BLaER1 treated with 17β-estradiol and CSF1 and Interleukin-3, amounts not matched to agents 10 nM and 100 nM (cell line): ENCODE data around the gene ZNF787.
"Not testable (repeated sequence)": the region's sequence is repeated elsewhere in the genome, so short reads cannot be mapped to it uniquely, and the experiment has no call there.

Source experiments
- H3K27ac ChIP-seq, 11 experiments: shearing (Covaris generic); formaldehyde crosslinking; 2 replicates each; pipeline ENCODE4 v1.8.1; 2022
- H3K27me3 ChIP-seq, 11 experiments: shearing (Covaris generic); formaldehyde crosslinking; 2 replicates each; pipeline ENCODE4 v1.8.1; 2022
- H3K36me3 ChIP-seq, 11 experiments: shearing (Covaris generic); formaldehyde crosslinking; 2 replicates each; pipeline ENCODE4 v1.8.1; 2022
- H3K4me1 ChIP-seq, 10 experiments: shearing (Covaris generic); formaldehyde crosslinking; 2 replicates each; pipeline ENCODE4 v1.8.1; 2022
- H3K4me2 ChIP-seq, 11 experiments: shearing (Covaris generic); formaldehyde crosslinking; 2 replicates each; pipeline ENCODE4 v1.8.1; 2022
- H3K4me3 ChIP-seq, 10 experiments: shearing (Covaris generic); formaldehyde crosslinking; 2 replicates each; pipeline ENCODE4 v1.8.1; 2022
- H3K9ac ChIP-seq, 11 experiments: shearing (Covaris generic); formaldehyde crosslinking; 2 replicates each; pipeline ENCODE4 v1.8.1; 2022
- H3K9me3 ChIP-seq, 11 experiments: shearing (Covaris generic); formaldehyde crosslinking; replicated peaks in 1 of 11; 2 replicates each; pipeline ENCODE4 v1.8.1; 2022
- H4K20me1 ChIP-seq, 11 experiments: shearing (Covaris generic); formaldehyde crosslinking; 2 replicates each; pipeline ENCODE4 v1.8.1; 2022
- Cebpa-rat ChIP-seq, 11 experiments: shearing (Covaris generic); IDR thresholded peaks; 2 replicates each; pipeline ENCODE4 v1.8.1; 2022

ZNF787 gene

DNA sequence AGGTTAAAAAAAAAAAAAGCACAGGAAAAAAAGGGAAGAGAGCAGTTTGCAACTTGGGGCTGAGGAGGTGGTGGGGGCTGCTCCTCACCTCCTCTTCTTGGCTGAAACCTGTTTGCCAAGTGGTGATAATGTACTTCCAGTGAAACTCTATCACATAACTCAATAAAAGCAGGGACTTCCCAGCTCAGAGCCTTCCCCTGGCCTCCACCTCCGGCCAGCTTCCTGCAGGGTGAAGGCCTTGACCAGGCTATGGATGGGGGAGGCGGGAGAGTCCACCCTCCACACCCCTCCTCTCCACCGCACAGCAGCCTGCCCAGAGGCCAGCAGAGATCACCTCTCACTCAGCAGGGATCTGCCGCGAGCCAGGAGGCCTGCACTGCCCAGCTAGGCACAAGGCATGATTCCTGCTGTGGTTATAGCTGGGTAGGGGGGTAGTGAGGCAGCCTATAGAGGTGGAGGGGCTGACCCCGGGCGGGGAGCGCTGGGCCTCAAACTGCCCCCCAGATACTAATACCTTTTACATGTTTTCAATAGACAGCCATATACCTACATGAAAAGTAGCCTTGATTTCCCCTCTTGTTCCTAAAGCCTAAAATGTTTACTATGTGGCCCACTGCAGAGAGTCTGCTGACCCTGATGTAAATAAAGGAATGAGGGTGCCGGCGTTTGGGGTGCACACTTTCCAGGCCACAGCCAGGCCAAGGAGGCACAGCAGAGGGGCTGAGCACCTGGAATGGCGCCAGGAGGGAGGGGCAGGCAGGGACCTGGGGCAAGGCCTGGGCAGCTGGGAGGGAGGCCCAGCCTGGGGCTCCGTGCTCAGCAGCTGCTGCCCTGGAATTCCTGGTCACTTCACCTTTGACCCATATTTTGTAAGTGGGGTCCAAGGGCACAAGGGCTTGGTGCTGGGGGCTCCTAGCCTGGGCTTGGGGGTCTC, 10.3 kb downstream of the ZNF787 start:
- Histone ChIP-seq H4K20me1 (peaks cover 76 to 100% (median 98%) of the 10 kb centered on the region in 11 experiments), H3K4me1 (peaks cover 99 to 100% (median 100%) of the 10 kb centered on the region in 10 experiments), H3K27me3 (no peaks in the 10 kb centered on the region), H3K9me3 (no peaks in the 10 kb centered on the region), H3K36me3 (peaks cover 0 to 33% (median 16%) of the 10 kb centered on the region in 11 experiments; a peak in 14 of 22 replicates), H3K27ac (peak overlapping the region in 9 of 11 experiments; percentile 49 to 82 (median 76); a peak in 19 of 22 replicates), H3K4me2 (peak overlapping the region; percentile 92 to 100 (median 98)), H3K4me3 (peak overlapping the region in 9 of 10 experiments; percentile 1 to 58 (median 48); a peak in 16 of 20 replicates), H3K9ac (peak overlapping the region in 10 of 11 experiments; percentile 32 to 81 (median 72); a peak in 18 of 22 replicates)
- TF ChIP-seq Cebpa-rat (IDR thresholded peaks at IDR 0.05) = no peak

DNA sequence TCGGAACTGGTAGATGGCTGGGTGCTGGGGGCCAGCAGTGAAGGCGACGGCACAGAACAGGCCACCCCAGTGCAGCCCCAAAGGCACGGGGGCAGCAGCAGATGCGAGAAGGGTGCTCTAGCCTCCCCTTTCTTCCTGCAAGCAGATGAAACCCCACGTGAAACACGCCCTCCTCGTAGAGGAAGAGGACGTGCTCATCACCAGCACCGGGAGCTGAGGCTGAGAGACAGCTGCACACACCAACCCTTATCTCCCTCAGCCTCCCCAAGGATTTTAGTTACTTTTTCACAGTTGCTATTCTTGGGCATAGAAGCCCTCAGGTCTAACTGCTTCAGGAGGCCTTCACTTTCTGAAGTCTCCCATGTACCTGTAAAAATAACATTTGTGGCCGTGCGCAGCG, 11.9 kb downstream of the ZNF787 start:
- Histone ChIP-seq H3K9ac (peak overlapping the region; percentile 1 to 81 (median 71); a peak in 19 of 22 replicates), H3K4me2 (peak overlapping the region; percentile 92 to 100 (median 98)), H3K9me3 (no peaks in the 10 kb centered on the region), H4K20me1 (peaks cover 76 to 100% (median 97%) of the 10 kb centered on the region in 11 experiments), H3K27me3 (no peaks in the 10 kb centered on the region), H3K36me3 (peaks cover 0 to 21% (median 8%) of the 10 kb centered on the region in 11 experiments; a peak in 14 of 22 replicates), H3K4me3 (peak overlapping the region; percentile 1 to 64 (median 54); a peak in 17 of 20 replicates), H3K4me1 (peaks cover 91 to 100% (median 99%) of the 10 kb centered on the region in 10 experiments), H3K27ac (peak overlapping the region in 8 of 11 experiments; percentile 69 to 82 (median 76); a peak in 16 of 22 replicates)
- no peak for TF ChIP-seq Cebpa-rat (IDR thresholded peaks at IDR 0.05)

DNA sequence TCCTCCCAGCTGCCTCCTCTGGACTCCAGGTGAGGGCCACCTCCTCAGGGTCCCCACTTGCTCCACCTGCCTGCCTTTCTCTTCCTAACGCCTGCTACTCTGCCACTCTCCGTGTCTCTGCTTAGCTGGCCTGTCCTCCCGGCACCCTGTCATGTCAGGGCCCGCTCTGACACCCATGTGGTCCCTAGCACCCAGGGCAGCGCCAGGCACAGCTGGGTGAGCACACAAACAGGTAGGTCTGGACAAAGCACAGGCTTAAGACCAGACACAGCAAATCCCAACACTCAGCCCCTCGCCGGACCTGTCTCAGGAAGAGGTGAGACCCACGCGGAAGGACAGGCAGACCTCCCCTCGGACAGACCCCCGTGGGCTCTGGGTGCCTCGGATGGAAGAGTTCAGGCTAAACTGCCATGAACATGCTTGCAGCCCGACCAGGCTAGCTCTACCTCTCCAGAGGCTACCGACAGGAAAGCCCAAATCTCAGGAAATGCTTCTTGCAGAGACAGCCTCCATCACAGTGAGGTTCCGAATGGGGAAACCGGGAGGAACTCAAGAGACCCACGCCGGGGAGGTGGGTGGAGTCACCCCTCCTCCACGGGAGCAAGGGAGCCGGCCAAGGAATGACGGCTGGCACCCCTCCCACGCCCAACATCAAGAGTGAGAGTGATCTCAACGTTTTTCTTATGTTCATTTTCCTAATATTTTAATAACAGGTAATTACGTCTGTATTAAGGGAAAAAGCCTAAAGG, 12.5 kb downstream of the ZNF787 start:
- H3K36me3 ChIP-seq = peaks cover 0 to 21% (median 8%) of the 10 kb centered on the region in 11 experiments; a peak in 14 of 22 replicates
- no peak for TF ChIP-seq Cebpa-rat (IDR thresholded peaks at IDR 0.05)
- peaks cover 85 to 96% (median 93%) of the 10 kb centered on the region in 10 experiments for H3K4me1 ChIP-seq
- H3K9ac ChIP-seq = peak overlapping the region; percentile 24 to 81 (median 71); a peak in 20 of 22 replicates
- peaks cover 71 to 98% (median 94%) of the 10 kb centered on the region in 11 experiments for H4K20me1 ChIP-seq
- peak overlapping the region; percentile 92 to 100 (median 98) for H3K4me2 ChIP-seq
- H3K27ac ChIP-seq = peak overlapping the region in 8 of 11 experiments; percentile 69 to 82 (median 76); a peak in 16 of 22 replicates
- H3K4me3 ChIP-seq = peak overlapping the region; percentile 1 to 64 (median 54); a peak in 17 of 20 replicates
- H3K27me3 ChIP-seq = no peaks in the 10 kb centered on the region
- no peaks in the 10 kb centered on the region for H3K9me3 ChIP-seq

DNA sequence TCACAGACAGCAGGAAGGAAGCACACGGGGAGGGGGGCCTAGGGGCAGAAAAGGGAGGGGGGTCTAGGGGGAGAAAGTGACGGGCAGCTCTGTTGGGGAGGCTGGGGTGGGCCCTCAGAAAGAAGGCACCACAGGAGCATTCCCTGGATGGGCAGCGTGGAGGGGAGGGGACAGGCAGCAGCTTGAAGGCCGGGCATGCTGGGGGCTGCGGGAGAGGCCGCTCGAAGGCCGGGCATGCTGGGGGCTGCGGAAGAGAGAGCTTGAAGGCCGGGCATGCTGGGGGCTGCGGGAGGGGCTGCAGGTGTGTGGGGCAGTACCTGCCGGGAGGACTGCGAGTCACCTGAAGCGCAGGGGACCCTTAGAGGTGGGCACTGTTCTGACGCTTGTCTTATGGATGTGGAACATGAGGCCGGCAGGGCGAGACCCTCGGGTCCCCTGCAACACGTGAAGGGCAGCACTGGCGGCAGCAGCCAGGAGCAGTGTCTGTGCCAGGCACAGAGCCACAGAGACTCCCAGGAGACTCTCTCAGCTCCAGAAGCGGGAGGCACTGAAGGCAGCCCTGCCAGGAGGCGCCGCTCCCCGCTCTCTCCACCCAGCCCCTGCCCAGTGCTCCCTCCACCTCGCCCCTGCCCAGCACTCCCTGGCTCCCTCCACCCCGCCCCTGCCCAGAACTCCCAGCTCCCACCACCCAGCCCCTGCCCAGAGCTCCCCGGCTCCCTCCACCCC, 13.3 kb downstream of the ZNF787 start:
- peak overlapping the region in 8 of 11 experiments; percentile 23 to 82 (median 75); a peak in 12 of 22 replicates for H3K27ac ChIP-seq
- peak overlapping the region in 10 of 11 experiments; percentile 55 to 81 (median 72); a peak in 16 of 22 replicates for H3K9ac ChIP-seq
- H3K4me2 ChIP-seq = peak overlapping the region; percentile 92 to 100 (median 98)
- H3K36me3 ChIP-seq = peaks cover 2 to 29% (median 12%) of the 10 kb centered on the region in 11 experiments; a peak in 19 of 22 replicates
- no peaks in the 10 kb centered on the region for H3K27me3 ChIP-seq
- TF ChIP-seq Cebpa-rat (IDR thresholded peaks at IDR 0.05) = no peak
- H3K4me1 ChIP-seq = peaks cover 83 to 96% (median 93%) of the 10 kb centered on the region in 10 experiments
- no peaks in the 10 kb centered on the region for H3K9me3 ChIP-seq
- H3K4me3 ChIP-seq = peak overlapping the region in 4 of 10 experiments; percentile 51 to 61 (median 56); a peak in 6 of 20 replicates
- peaks cover 72 to 98% (median 94%) of the 10 kb centered on the region in 11 experiments for H4K20me1 ChIP-seq

DNA sequence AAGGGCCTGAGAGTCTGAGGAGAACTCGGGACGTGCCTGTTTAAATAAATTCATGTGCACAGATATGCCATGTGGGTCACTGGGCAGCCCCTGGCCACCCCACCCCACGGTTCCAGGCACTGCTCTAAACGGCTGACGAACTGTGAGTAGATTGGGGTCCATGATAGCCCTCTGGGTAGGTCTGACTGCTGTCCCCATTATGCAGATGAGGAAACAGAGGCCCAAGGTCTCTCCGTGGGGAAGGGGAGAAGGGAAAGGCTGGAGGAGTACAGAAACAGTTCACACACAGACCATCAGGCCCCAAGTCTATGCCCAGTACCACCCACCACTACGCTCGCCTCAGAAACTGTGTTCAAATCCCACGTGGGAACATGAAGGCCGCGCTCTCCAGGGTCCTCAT, 14.1 kb downstream of the ZNF787 start:
- H3K4me3 ChIP-seq = peak overlapping the region in 3 of 10 experiments; percentile 3 to 34 (median 16); a peak in 4 of 20 replicates
- peak overlapping the region in 9 of 11 experiments; percentile 2 to 79 (median 57); a peak in 11 of 22 replicates for H3K9ac ChIP-seq
- H3K4me2 ChIP-seq = peak overlapping the region; percentile 82 to 100 (median 98)
- no peak for TF ChIP-seq Cebpa-rat (IDR thresholded peaks at IDR 0.05)
- peaks cover 74 to 98% (median 95%) of the 10 kb centered on the region in 11 experiments for H4K20me1 ChIP-seq
- no peaks in the 10 kb centered on the region for H3K9me3 ChIP-seq
- H3K4me1 ChIP-seq = peaks cover 77 to 96% (median 93%) of the 10 kb centered on the region in 10 experiments
- H3K36me3 ChIP-seq = peaks cover 10 to 37% (median 20%) of the 10 kb centered on the region in 11 experiments
- H3K27me3 ChIP-seq = no peaks in the 10 kb centered on the region
- H3K27ac ChIP-seq = peak overlapping the region in 7 of 11 experiments; percentile 15 to 82 (median 74); a peak in 10 of 22 replicates

DNA sequence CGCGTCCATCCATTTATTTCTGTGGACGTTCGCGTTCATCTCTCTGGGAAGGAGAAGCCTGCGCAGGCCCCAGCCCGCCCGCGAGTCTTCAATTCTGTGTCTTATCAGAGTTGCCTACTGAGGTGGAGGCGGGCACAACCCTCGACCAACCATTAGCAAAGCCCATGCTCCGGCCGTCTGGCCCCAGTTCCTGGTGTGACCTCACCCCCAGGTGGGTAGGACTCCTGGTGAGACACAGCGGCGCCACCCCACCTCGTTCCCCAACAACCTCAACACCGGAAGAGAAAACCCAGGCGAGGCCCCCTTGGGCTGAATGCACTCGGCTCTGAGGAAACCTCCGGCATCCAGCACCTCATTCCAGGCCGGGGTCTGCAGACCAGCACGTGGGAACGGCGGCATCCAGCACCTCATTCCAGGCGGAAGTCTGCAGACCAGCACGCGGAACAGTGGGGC, 14.7 kb downstream of the ZNF787 start:
- H3K27me3 ChIP-seq = no peaks in the 10 kb centered on the region
- peak overlapping the region in 3 of 10 experiments; percentile 3 to 34 (median 16); a peak in 3 of 20 replicates for H3K4me3 ChIP-seq
- H3K9me3 ChIP-seq = no peaks in the 10 kb centered on the region
- peak overlapping the region in 10 of 11 experiments; percentile 2 to 79 (median 49); a peak in 15 of 22 replicates for H3K9ac ChIP-seq
- H4K20me1 ChIP-seq = peaks cover 76 to 98% (median 96%) of the 10 kb centered on the region in 11 experiments
- no peak for TF ChIP-seq Cebpa-rat (IDR thresholded peaks at IDR 0.05)
- peak overlapping the region; percentile 82 to 100 (median 98) for H3K4me2 ChIP-seq
- H3K36me3 ChIP-seq = peaks cover 15 to 42% (median 26%) of the 10 kb centered on the region in 11 experiments
- H3K4me1 ChIP-seq = peaks cover 72 to 95% (median 91%) of the 10 kb centered on the region in 10 experiments
- H3K27ac ChIP-seq = peak overlapping the region in 8 of 11 experiments; percentile 60 to 81 (median 72); a peak in 13 of 22 replicates

DNA sequence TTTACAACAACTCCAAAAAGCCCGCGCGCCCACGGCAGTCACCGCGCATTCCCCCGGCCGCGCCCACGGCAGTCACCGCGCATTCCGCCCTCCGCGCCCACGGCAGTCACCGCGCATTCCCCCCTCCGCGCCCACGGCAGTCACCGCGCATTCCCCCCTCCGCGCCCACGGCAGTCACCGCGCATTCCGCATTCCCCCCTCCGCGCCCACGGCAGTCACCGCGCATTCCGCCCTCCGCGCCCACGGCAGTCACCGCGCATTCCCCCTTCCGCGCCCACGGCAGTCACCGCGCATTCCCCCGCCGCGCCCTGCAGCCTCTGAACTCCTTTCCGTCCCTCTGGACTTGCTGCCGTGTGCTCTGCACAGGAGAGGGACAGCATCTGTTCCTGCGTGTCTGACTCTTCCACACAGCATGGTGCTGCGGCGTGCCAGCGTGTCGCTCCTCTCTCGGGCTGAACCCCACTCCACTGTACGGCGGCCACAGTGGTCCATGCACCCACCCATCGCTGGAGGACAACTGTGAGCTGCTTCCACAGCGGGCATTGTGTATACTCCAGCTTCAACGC, 15.2 kb downstream of the ZNF787 start:
- H3K4me1 ChIP-seq = peaks cover 67 to 90% (median 86%) of the 10 kb centered on the region in 10 experiments
- peak overlapping the region in 9 of 11 experiments; percentile 59 to 81 (median 71); a peak in 17 of 22 replicates for H3K27ac ChIP-seq
- H3K4me2 ChIP-seq = peak overlapping the region; percentile 82 to 100 (median 98)
- not testable (repeated sequence) for H3K9me3 ChIP-seq, H3K27me3 ChIP-seq
- peaks cover 20 to 45% (median 31%) of the 10 kb centered on the region in 11 experiments for H3K36me3 ChIP-seq
- H3K4me3 ChIP-seq = peak overlapping the region in 3 of 10 experiments; percentile 16 to 35 (median 30); a peak in 3 of 20 replicates
- peak overlapping the region in 10 of 11 experiments; percentile 45 to 79 (median 66); a peak in 19 of 22 replicates for H3K9ac ChIP-seq
- H4K20me1 ChIP-seq = peaks cover 71 to 98% (median 96%) of the 10 kb centered on the region in 11 experiments
